CD4-positive, alpha-beta T cell treated with Interleukin-10 for 1 hour (primary cell): Measurements from ENCODE around the gene KRTAP9-3.
"Not testable (repeated sequence)": the region's sequence is repeated elsewhere in the genome, so short reads cannot be mapped to it uniquely, and the experiment has no call there.

Experiments
- DNase-seq: peaks from one replicate; pipeline ENCODE4 v3.0.0-alpha.2; 2020

Gene KRTAP9-3

GRCh38 chr17:41254861-41255260 is 22.6 kb downstream of the KRTAP9-3 start:
- DNase-seq: no peak

DNA sequence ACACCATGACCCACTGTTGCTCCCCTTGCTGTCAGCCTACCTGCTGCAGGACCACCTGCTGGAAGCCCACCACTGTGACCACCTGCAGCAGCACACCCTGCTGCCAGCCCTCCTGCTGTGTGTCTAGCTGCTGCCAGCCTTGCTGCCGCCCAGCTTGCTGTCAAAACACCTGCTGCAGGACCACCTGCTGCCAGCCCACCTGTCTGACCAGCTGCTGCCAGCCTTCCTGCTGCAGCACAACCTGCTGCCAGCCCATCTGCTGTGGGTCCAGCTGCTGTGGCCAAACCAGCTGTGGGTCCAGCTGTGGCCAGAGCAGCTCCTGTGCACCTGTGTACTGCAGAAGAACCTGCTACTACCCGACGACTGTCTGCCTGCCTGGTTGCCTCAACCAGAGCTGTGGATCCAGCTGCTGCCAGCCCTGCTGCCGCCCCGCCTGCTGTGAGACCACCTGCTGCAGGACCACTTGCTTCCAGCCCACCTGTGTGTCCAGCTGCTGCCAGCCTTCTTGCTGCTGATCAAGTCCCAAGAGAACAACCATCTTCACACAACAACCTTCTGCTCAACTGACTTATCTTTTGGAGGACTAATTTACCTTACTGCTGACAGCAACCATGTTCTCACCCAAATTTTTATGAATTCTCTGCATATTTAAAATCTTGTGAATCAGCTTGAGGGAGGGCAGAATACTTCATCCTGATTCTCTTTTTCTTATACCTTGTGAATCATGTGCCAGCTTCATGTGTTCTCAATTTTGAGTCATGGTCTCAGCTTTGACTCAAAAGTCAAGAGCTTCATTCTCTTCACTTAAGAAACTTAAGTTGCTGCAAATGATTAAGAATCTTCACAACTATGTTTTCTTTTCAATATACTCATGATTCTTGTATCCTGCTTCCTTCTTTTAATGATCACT is 23.4 kb downstream of the KRTAP9-3 start, which contains the start of gene KRTAP9-9:
TSS of gene KRTAP9-9 (plus strand) at position 4 of the 910 bp plus-strand sequence.
- DNase-seq: not testable (repeated sequence)

- DNase-seq: no peak
These were observed 24.0 kb downstream of the KRTAP9-3 start for GRCh38 chr17:41256291-41256685.

DNA sequence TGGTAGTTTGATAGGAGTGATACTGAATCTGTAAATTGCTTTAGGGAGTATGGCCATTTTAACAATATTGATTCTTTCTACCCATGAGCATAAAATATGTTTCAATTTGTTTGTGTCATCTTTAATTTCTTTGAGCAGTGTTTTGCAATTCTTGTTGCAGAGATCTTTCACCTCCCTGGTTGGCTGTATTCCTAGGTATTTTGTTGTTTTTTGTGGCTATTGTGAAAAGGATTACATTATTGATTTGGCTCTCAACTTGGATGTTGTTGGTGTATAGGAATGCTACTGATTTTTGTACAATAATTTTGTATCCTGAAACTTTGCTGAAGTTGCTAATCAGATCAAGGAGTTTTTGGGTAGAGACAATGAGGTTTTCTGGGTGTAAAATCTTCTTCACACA is 26.2 kb downstream of the KRTAP9-3 start:
- DNase-seq: no peak

DNA sequence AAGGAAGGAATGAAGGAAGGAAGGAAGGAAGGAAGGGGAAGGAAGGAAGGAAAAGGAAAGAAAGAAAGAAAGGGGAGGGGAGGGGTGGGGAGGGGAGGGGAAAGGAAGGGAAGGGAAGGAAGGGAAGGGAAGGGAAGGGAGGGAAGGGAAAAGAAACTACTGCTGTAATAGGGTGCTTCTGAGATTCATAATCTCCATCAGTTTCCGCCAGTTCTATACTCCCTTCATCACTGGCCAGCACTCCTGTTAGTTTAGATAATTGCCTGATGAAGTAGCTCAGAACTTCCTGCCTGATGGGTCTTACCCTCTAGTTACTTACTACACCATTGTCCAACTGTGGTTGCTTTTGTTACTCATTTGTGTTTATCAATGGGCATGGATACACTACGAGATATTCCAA is 31.0 kb downstream of the KRTAP9-3 start:
- DNase-seq: no peak

DNA sequence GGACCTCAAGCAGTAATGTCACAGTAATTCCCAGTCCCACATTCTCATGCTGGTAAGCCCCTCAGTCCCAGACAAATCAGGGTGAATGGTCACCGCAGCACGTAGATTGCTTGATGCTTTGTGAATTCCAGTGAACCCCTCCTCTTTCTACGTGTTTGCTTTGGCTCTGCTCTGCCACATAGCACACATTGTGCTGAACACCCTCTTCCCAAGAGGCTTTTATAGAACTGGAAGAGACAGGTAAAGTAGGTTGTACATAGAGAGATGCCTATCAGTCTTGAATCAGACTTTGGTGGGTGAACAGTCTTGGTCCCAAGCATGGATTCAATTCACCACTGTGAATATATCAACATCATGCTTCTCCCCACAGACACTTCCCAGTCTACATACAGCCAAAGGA is 32.4 kb downstream of the KRTAP9-3 start:
- DNase-seq: no peak

DNA sequence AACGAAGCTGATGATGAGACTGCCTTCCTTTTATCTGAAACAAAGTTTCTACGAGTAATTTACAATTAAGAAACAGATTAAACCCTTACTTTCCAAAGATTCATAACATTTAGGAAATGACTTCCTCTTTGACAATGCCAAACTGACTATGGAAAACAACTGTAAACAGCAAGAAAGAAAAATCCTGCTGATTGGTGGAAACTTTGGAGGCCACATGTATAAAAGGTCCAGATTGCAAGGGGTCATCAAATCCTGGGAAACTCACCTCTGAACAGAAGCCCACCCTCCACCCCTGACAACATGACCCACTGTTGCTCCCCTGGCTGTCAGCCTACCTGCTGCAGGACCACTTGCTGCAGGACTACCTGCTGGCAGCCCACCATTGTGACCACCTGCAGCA is 32.8 kb downstream of the KRTAP9-3 start, which contains the start of gene KRTAP9-6:
TSS of gene KRTAP9-6 (plus strand) at position 301 of the 400 bp plus-strand sequence. CDS start at position 301, 0 bp downstream.
- DNase-seq: no peak

DNA sequence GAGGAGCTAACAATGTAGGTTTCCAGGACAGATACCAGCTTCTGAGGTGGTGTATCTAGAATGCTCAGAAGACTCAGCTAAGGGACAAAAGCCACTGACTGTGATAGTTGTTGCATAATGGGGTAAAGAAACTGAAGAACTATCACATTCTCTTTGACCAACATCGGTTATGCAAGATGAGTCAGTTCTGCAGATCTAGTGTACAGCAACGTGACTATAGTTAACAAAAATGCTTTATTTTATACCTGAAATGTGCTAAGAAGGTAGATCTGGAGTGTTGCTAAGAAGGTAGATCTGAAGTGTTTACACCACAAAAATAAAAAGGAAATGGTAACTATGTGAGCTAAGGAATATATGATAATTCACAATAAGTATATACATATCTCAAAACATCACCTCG is 35.5 kb downstream of the KRTAP9-3 start:
- DNase-seq: no peak

DNA sequence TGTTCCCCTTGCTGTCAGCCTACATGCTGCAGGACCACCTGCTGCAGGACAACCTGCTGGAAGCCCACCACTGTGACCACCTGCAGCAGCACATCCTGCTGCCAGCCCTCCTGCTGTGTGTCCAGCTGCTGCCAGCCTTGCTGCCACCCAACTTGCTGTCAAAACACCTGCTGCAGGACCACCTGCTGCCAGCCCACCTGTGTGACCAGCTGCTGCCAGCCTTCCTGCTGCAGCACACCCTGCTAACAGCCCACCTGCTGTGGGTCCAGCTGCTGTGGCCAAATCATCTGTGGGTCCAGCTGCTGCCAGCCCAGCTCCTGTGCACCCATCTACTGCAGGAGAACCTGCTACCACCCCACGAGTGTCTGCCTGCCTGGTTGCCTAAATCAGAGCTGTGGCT is 39.1 kb downstream of the KRTAP9-3 start:
- DNase-seq: not testable (repeated sequence)

GRCh38 chr17:41271858-41272257 is 39.6 kb downstream of the KRTAP9-3 start:
- DNase-seq: no peak

DNA sequence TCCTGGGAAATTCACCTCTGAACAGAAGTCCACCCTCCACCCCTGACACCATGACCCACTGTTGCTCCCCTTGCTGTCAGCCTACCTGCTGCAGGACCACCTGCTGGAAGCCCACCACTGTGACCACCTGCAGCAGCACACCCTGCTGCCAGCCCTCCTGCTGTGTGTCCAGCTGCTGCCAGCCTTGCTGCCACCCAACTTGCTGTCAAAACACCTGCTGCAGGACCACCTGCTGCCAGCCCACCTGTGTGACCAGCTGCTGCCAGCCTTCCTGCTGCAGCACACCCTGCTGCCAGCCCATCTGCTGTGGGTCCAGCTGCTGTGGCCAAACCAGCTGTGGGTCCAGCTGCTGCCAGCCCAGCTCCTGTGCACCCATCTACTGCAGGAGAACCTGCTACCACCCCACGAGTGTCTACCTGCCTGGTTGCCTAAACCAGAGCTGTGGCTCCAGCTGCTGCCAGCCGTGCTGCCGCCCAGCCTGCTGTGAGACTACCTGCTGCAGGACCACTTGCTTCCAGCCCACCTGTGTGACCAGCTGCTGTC is 43.5 kb downstream of the KRTAP9-3 start, which contains the start of gene KRTAP9-7:
TSS of gene KRTAP9-7 (plus strand) at position 51 of the 543 bp plus-strand sequence. CDS start at position 51, 0 bp downstream.
- not testable (repeated sequence) for DNase-seq

DNA sequence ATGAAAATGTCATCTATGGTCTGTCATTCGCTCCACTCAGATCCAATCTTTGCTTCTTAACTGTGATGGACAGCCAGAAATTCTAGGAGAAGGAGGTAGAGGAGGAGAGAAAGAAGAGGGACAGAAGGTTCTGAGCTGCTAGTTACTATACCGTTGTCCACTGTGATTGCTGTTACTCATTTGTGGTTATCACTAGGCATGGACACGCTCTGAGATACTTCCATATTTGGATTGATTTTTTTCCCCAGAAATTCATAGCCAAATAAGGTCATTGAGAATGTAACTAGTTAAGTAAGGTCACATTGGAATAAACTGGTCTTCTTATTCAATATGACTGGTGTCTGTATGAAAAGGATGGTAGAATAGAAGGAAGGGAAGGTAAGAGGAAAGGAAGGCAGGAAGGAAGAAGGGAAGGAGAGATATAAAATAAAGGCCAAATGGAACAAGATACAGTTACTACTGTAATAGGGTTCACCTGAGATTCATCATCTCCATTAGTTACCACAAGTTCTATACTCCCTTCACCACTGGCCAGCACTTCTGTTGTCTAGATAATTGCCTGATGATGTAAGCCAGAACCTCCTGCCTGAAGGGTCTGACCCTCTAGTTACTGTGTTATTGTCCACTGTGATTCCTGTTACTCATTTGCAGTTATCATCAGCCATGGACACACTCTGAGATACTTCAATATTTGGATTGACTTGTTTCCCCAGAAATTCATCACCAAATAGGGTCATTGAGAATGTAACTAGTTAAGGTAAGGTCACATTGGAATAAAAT is 46.1 kb downstream of the KRTAP9-3 start:
- DNase-seq: no peak
